Naive thymus-derived CD4-positive, alpha-beta T cell (primary cell): ENCODE results near the gene ST6GALNAC3. TPM values are rescaled to one million over a fixed set of nuclear protein-coding genes. Genes with fewer than 3 reads are reported as not detected.

Experiments used
- ATAC-seq: fragments of 150-1000 bp; cut with Tn5 transposase; 2 replicates; pipeline ENCODE4 v1.10.0; 2021; ENCODE audit warnings: mild to moderate bottlenecking, moderate library complexity
- CTCF ChIA-PET: fragments of 350-600 bp; sonication (Branson Sonifier 250); formaldehyde crosslinking; loops from one replicate; lab custom pipeline; 2021; ENCODE audit warnings: antibody characterized with exemption; lab: Charles Lee
- POLR2A ChIA-PET: fragments of 350-600 bp; sonication (Branson Sonifier 250); formaldehyde crosslinking; loops from one replicate; lab custom pipeline; 2021; ENCODE audit warnings: antibody characterized with exemption, inconsistent platforms; lab: Charles Lee
- DNase-seq, 9 donors: peaks; one replicate each; pipeline versions ENCODE4 v3.0.0 to v3.0.0-alpha.2; 2020 to 2022; ENCODE audit warnings: mixed read lengths in 1 of 9
- H3K27ac ChIP-seq: one replicate; pipeline ENCODE4 v1.7.0; 2013; ENCODE audit warnings: mild to moderate bottlenecking, low read depth, low read length, moderate library complexity
- H3K27me3 ChIP-seq, 2 donors: one replicate each; pipeline ENCODE4 v1.7.0; 2013; ENCODE audit warnings: low read length in 2 of 2, mild to moderate bottlenecking in 2 of 2, moderate library complexity in 2 of 2; ENCODE audit not compliant: control insufficient read depth in 2 of 2, insufficient read depth in 2 of 2
- H3K36me3 ChIP-seq, 3 experiments: 1 replicate in 2 of 3; 2 replicates in 1 of 3; pipeline ENCODE4 v1.7.0; 2013; ENCODE audit warnings: low read length in 3 of 3, mild to moderate bottlenecking in 3 of 3, moderate library complexity in 1 of 3; ENCODE audit not compliant: insufficient read depth in 3 of 3, control insufficient read depth in 2 of 3
- H3K4me1 ChIP-seq, 2 donors: one replicate each; pipeline ENCODE4 v1.7.0; 2013; ENCODE audit warnings: low read length in 2 of 2, mild to moderate bottlenecking in 2 of 2, moderate library complexity in 1 of 2; ENCODE audit not compliant: control insufficient read depth in 2 of 2, insufficient read depth in 2 of 2
- H3K4me3 ChIP-seq: 2 replicates; pipeline ENCODE4 v1.7.0; 2013; ENCODE audit warnings: mild to moderate bottlenecking, low read length
- H3K9me3 ChIP-seq, 3 experiments: 1 replicate in 2 of 3; 2 replicates in 1 of 3; pipeline ENCODE4 v1.7.0; 2013; ENCODE audit warnings: low read length in 3 of 3; ENCODE audit not compliant: control insufficient read depth in 2 of 3
- H3K27ac Mint-ChIP-seq, 9 donors: one replicate each; pipeline ENCODE4 v1.8.0; 2020 to 2022; ENCODE audit warnings: mixed read lengths in 9 of 9, mild to moderate bottlenecking in 8 of 9, moderate library complexity in 5 of 9, inconsistent platforms in 2 of 9
- H3K27me3 Mint-ChIP-seq, 5 donors: one replicate each; pipeline ENCODE4 v1.8.0; 2021 to 2022; ENCODE audit warnings: mixed read lengths in 5 of 5, mild to moderate bottlenecking in 1 of 5
- H3K36me3 Mint-ChIP-seq, 5 donors: one replicate each; pipeline ENCODE4 v1.8.0; 2020 to 2022; ENCODE audit warnings: mixed read lengths in 5 of 5, mild to moderate bottlenecking in 3 of 5, inconsistent platforms in 1 of 5
- H3K4me1 Mint-ChIP-seq, 7 donors: one replicate each; pipeline ENCODE4 v1.8.0; 2020 to 2022; ENCODE audit warnings: mixed read lengths in 7 of 7, mild to moderate bottlenecking in 3 of 7, inconsistent platforms in 1 of 7
- H3K4me3 Mint-ChIP-seq, 10 donors: one replicate each; pipeline ENCODE4 v1.8.0; 2020 to 2022; ENCODE audit warnings: mild to moderate bottlenecking in 10 of 10, mixed read lengths in 10 of 10, moderate library complexity in 6 of 10, inconsistent platforms in 2 of 10
- H3K9me3 Mint-ChIP-seq, 11 donors: one replicate each; pipeline ENCODE4 v1.8.0; 2020 to 2022; ENCODE audit warnings: mixed read lengths in 11 of 11, mild to moderate bottlenecking in 4 of 11, inconsistent platforms in 1 of 11, moderate library complexity in 1 of 11
- intact Hi-C, 2 donors: fragments of 100-400 bp; cut with micrococcal nuclease; formaldehyde crosslinking; loops; one replicate each; pipeline ENCODE4 v1.15.1; 2023
- polyA plus RNA-seq, 2 donors: library from polyadenylated mRNA; unstranded; fragments of 300-500 nt; fragmentation: Illumina TruSeq; gene quantifications; one replicate each; pipeline ENCODE4 v1.2.3, GENCODE V29; 2021
- total RNA-seq, 6 experiments: library from RNA in 5 of 6; stranded (reverse) in 5 of 6; gene quantifications; 1 replicate in 5 of 6; 2 replicates in 1 of 6; pipeline ENCODE4 v1.2.3 and lab custom pipeline; 2021 to 2026

The ST6GALNAC3 gene
- total and polyA plus RNA-seq, 7 experiments from 2014 or later, result 0.17 to 4.8 (median 2.1) TPM; not detected in 1

DNA sequence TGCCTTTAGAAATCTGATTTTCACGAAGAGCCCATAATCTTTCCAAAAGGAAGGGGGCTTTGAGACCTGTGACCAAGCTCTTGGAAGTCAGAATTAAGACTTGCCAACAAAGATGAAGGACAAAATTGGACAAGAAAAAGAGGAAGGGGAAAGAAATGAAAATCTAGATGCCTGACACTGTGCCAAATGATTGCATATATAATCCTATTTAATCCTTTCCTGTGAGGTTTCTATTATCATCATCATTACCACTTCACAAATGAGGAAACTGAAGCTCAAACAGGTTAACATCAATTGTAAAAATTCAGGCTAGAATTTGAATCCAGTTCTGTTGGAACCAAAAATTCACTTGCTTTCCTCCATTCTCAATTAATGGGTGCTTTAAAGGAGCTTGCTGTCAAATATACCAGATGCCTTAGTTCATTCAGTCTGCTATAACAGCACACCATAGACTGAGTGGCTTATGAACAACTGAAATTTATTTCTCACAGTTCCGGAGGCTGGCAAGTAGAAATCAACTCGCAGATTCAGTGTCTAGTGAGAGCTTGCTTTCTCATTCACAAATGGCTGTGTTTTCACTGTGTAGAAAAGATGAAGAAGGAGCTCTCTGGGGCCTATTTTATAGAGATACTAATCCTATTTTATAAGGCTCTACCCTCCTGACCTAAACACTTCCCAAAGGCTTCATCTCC, 595.2 kb downstream of the ST6GALNAC3 start:
- Mint-ChIP-seq H3K9me3 (peaks cover 0 to 3% (median 0%) of the 10 kb centered on the region in 11 donors), H3K27ac (no peak overlapping the region), H3K27me3 (no peaks in the 10 kb centered on the region), H3K36me3 (no peaks in the 10 kb centered on the region), H3K4me3 (no peak overlapping the region), H3K4me1 (peaks cover 0 to 9% (median 0%) of the 10 kb centered on the region in 7 donors)
- CTCF ChIA-PET, result interaction anchor here (0.7 kb wide), 1 partner anchor 285 kb away, joined by 3 read pairs; no protein-coding TSS in a partner anchor
- H3K4me1 ChIP-seq, result no peaks in the 10 kb centered on the region
- DNase-seq, result no peak
- no peaks in the 10 kb centered on the region for H3K9me3 ChIP-seq
- H3K27ac ChIP-seq, result no peak overlapping the region
- intact Hi-C loops, result no loop called here
- POLR2A ChIA-PET, result no interaction called here
- H3K4me3 ChIP-seq, result no peak overlapping the region
- no peaks in the 10 kb centered on the region for H3K36me3 ChIP-seq
- H3K27me3 ChIP-seq, result no peaks in the 10 kb centered on the region
- no peak for ATAC-seq

DNA sequence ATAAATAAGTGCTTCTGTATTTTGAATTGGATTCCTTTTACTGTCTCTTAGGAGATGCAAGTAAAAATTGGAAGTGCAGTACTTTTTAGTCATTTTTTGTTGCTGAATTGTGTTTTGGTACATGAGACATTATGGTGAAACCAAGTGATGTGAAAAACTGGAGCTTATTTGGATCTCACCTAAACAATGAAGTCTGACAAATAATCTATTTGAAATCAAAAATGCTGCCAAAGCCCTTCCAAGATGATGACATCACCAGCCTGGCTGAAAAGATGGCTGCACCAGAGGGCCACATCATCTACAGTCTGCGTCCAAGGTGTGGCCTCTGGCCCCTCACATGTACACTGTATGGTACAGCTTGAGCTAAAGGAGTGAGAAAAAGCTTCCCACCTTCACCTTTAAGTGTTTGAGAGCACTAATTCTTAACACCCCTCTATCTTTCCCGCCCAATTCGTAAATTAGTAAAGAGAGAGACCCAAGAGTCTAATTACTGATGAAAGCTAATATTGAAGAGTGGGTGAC, 600.2 kb downstream of the ST6GALNAC3 start:
- Mint-ChIP-seq H3K4me1 (peaks cover 0 to 9% (median 0%) of the 10 kb centered on the region in 7 donors), H3K4me3 (no peak overlapping the region), H3K9me3 (peaks cover 0 to 3% (median 0%) of the 10 kb centered on the region in 11 donors), H3K36me3 (no peaks in the 10 kb centered on the region), H3K27ac (no peak overlapping the region), H3K27me3 (peaks cover 0 to 7% (median 0%) of the 10 kb centered on the region in 5 donors)
- H3K9me3 ChIP-seq, result no peaks in the 10 kb centered on the region
- H3K4me1 ChIP-seq, result no peaks in the 10 kb centered on the region
- no peak overlapping the region for H3K4me3 ChIP-seq
- intact Hi-C loops, result no loop called here
- H3K27me3 ChIP-seq, result no peaks in the 10 kb centered on the region
- H3K36me3 ChIP-seq, result no peaks in the 10 kb centered on the region
- CTCF ChIA-PET, result no interaction called here
- ATAC-seq (no peak), DNase-seq (no peak)
- H3K27ac ChIP-seq, result no peak overlapping the region
- POLR2A ChIA-PET, result no interaction called here

DNA sequence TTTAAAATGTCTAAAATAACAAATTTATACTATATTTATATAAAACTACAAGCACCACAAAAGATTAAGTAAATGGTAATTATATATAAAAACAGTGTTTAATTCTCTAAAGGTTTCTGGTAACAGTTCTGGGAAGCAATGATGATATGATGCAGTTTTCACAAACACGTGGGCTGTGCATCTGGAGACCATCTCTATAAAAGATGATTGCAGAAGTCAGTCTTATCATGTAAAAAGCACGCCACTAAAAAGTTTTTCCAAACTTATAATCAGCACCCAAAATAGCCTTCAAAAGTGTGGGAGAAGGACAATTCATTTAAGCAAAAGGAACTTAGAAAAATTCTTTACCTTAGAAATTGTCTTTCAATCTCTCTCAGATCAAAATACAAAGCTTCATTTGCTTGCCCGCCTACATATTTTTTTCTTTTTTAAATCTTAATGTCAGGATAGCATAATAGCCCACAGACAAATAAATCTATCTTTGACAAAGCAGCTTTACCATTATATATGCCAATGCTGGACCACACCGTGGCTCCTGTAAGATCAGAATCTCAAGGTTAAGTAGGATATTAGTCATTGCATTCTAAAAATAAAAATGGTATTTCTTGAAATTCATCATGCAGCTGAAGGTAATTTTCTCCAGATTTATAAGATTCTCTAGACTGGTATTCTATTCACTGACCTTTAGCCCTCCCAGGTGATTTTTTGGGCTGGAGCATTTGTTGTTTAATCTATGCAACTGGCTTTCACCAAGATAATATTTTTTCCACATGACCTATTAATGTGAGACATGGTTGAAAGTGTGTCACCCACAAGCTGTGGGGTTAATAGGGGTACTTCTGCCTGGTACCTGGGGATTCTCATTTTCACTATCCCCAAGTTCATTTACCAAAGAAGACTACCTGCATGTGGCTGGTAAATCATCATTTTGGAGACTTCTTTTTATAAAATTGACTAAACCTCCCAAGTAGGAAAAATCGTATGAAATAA, 603.2 kb downstream of the ST6GALNAC3 start:
- Mint-ChIP-seq H3K4me3 (no peak overlapping the region), H3K27ac (no peak overlapping the region), H3K27me3 (peaks cover 0 to 7% (median 0%) of the 10 kb centered on the region in 5 donors), H3K9me3 (no peaks in the 10 kb centered on the region), H3K4me1 (no peaks in the 10 kb centered on the region), H3K36me3 (no peaks in the 10 kb centered on the region)
- DNase-seq (no peak), ATAC-seq (no peak)
- H3K9me3 ChIP-seq, result no peaks in the 10 kb centered on the region
- intact Hi-C loops, result no loop called here
- H3K27me3 ChIP-seq, result no peaks in the 10 kb centered on the region
- no peak overlapping the region for H3K4me3 ChIP-seq
- ChIA-PET CTCF (no interaction called here), POLR2A (interaction anchor here (0.8 kb wide), 1 partner anchor 47 kb away, joined by 4 read pairs; no protein-coding TSS in a partner anchor)
- no peaks in the 10 kb centered on the region for H3K4me1 ChIP-seq
- H3K27ac ChIP-seq, result no peak overlapping the region
- no peaks in the 10 kb centered on the region for H3K36me3 ChIP-seq

DNA sequence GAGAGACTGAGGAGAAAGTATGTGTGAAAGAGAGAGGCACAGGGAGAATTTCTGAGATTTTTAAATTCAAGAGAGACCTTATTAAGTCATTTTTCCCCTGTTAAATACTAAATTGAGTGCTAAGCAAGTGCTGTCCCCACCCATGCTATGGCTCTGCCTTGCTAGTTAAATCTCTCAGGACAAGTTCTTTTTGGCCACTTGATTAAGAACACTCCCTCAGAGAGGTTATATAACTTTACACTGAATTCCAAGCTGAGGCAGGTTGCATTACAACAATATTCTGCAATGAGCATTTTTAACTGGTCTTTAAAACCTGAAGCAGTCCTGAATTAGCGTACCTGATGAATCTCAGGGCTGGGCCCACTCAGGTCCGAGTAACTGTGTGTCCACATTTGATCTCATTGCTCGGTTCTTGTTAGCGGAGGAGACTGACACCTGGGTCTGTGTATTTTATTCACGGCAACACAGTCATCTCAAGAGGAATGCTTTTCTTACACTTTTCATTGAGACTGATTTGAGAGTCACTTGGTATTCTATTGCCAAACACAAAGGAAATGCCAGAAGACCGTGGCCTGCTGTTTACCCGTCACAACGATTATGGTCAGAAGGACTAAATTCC, 605.1 kb downstream of the ST6GALNAC3 start:
- Mint-ChIP-seq H3K27me3 (peaks cover 0 to 7% (median 0%) of the 10 kb centered on the region in 5 donors), H3K36me3 (no peaks in the 10 kb centered on the region), H3K4me1 (no peaks in the 10 kb centered on the region), H3K27ac (peak overlapping the region in 1 of 9 donors; percentile 5), H3K4me3 (no peak overlapping the region), H3K9me3 (no peaks in the 10 kb centered on the region)
- H3K9me3 ChIP-seq, result no peaks in the 10 kb centered on the region
- no peak overlapping the region for H3K4me3 ChIP-seq
- intact Hi-C loops, result loop anchor here in 1 of 2 donors (5.0 kb wide), 1 partner anchor 527 kb away; no protein-coding TSS in a partner anchor
- ATAC-seq, result no peak
- ChIA-PET CTCF (interaction anchor here (0.6 kb wide), 1 partner anchor 54 kb away, joined by 3 read pairs; no protein-coding TSS in a partner anchor), POLR2A (no interaction called here)
- H3K27ac ChIP-seq, result no peak overlapping the region
- H3K27me3 ChIP-seq, result no peaks in the 10 kb centered on the region
- no peaks in the 10 kb centered on the region for H3K36me3 ChIP-seq
- no peak for DNase-seq
- no peaks in the 10 kb centered on the region for H3K4me1 ChIP-seq

DNA sequence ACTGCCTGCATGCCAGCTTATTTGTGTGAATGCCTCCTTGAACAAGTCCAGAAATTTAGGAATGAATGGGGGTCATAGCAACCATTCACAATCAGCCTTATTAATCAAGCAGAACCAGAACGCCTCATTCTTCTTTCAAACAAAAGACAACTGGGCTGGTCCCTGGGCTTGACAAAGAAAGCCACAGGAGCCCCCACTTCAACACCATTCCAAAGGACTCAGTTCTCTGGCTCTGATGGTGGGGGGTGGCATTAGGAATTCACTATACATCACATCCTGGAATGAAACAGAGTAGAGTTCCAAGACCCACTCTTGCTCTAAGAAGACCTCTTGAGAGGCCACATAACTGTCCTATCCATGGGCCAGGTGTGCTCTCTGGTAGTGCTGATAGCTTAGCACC, 606.1 kb downstream of the ST6GALNAC3 start:
- peaks cover 0 to 3% (median 0%) of the 10 kb centered on the region in 5 donors for H3K27me3 Mint-ChIP-seq
- H3K4me3 Mint-ChIP-seq, result no peak overlapping the region
- Histone ChIP-seq H3K9me3 (no peaks in the 10 kb centered on the region), H3K27me3 (no peaks in the 10 kb centered on the region), H3K4me3 (no peak overlapping the region), H3K36me3 (no peaks in the 10 kb centered on the region), H3K4me1 (no peaks in the 10 kb centered on the region), H3K27ac (no peak overlapping the region)
- no peaks in the 10 kb centered on the region for H3K9me3 Mint-ChIP-seq
- ATAC-seq (no peak), DNase-seq (no peak)
- H3K4me1 Mint-ChIP-seq, result no peaks in the 10 kb centered on the region
- no peak overlapping the region for H3K27ac Mint-ChIP-seq
- POLR2A ChIA-PET, result no interaction called here
- intact Hi-C loops, result loop anchor here in 1 of 2 donors (5.0 kb wide), 1 partner anchor 528 kb away; no protein-coding TSS in a partner anchor
- H3K36me3 Mint-ChIP-seq, result no peaks in the 10 kb centered on the region
- CTCF ChIA-PET, result no interaction called here

DNA sequence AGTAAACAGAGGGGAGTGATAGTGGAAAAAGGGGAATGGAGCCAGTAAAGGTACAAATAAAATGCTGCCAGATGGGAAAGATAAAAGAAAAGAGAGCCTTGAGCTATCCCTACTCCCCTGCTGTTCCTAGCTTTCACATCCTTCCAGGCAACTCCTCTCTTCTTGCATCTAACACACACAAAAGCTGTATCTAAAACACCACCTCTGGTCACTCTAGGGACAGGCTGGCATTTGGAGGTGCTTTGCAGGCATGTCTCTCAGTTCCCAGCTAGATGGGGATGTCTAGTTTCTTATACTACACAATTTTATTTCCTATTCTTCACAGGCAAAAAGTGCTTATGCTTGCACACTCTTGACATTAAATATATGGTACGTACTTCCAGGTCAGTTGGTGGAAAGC, 607.6 kb downstream of the ST6GALNAC3 start:
- intact Hi-C loops, result loop anchor here in 1 of 2 donors (5.0 kb wide), 1 partner anchor 530 kb away; no protein-coding TSS in a partner anchor
- Histone ChIP-seq H3K9me3 (no peaks in the 10 kb centered on the region), H3K4me1 (no peaks in the 10 kb centered on the region), H3K36me3 (no peaks in the 10 kb centered on the region), H3K4me3 (no peak overlapping the region), H3K27ac (no peak overlapping the region), H3K27me3 (no peaks in the 10 kb centered on the region)
- ATAC-seq, result no peak
- no peaks in the 10 kb centered on the region for H3K4me1 Mint-ChIP-seq
- no peaks in the 10 kb centered on the region for H3K9me3 Mint-ChIP-seq
- H3K27me3 Mint-ChIP-seq, result no peaks in the 10 kb centered on the region
- ChIA-PET POLR2A (no interaction called here), CTCF (no interaction called here)
- no peak overlapping the region for H3K27ac Mint-ChIP-seq
- no peak for DNase-seq
- no peaks in the 10 kb centered on the region for H3K36me3 Mint-ChIP-seq
- no peak overlapping the region for H3K4me3 Mint-ChIP-seq
